H1 (cell line): Measurements from ENCODE around the gene EMP3. TPM values are rescaled to one million over a fixed set of nuclear protein-coding genes. Genes with fewer than 3 reads are reported as not detected.

Experiments used
- CTCF ChIA-PET: fragments of 300-600 bp; sonication (Branson Sonifier 250); formaldehyde crosslinking; loops from one replicate; lab custom pipeline; 2021; ENCODE audit not compliant: partially characterized antibody; lab: Charles Lee
- POLR2A ChIA-PET: fragments of 300-600 bp; sonication (Branson Sonifier 250); formaldehyde crosslinking; loops from one replicate; lab custom pipeline; 2021; ENCODE audit warnings: inconsistent platforms; ENCODE audit not compliant: partially characterized antibody; lab: Charles Lee
- DNase-seq, 2 experiments: peaks; one replicate each; pipeline versions ENCODE4 v3.0.0 to v3.0.0-alpha.2; 2010 to 2022; ENCODE audit warnings: low spot score in 2 of 2, low read depth in 1 of 2, mixed read lengths in 1 of 2
- FAIRE-seq: peaks from 2 replicates; lab custom pipeline; 2011; peaks lifted over from hg19 to GRCh38; lab: Jason Lieb, UNC
- H2AFZ ChIP-seq: 2 replicates; pipeline ENCODE4 v1.8.1; 2012; ENCODE audit warnings: low read length, inconsistent platforms
- H2AK5ac ChIP-seq: 2 replicates; pipeline ENCODE4 v1.6.1; 2013; ENCODE audit warnings: low read depth, low read length
- H2BK120ac ChIP-seq: replicated peaks from 2 replicates; pipeline ENCODE3; 2013; ENCODE audit warnings: low read depth, low read length, inconsistent platforms
- H2BK12ac ChIP-seq: 2 replicates; pipeline ENCODE4 v1.6.1; 2013; ENCODE audit warnings: low read depth, low read length
- H2BK15ac ChIP-seq: 2 replicates; pipeline ENCODE4 v1.6.1; 2013; ENCODE audit warnings: low read length
- H2BK20ac ChIP-seq: 2 replicates; pipeline ENCODE4 v1.6.1; 2013; ENCODE audit warnings: low read length
- H2BK5ac ChIP-seq: 2 replicates; pipeline ENCODE4 v1.6.1; 2013; ENCODE audit warnings: low read depth, low read length
- H3K14ac ChIP-seq: 2 replicates; pipeline ENCODE4 v1.6.1; 2013; ENCODE audit warnings: inconsistent platforms; ENCODE audit not compliant: insufficient read length
- H3K18ac ChIP-seq: 2 replicates; pipeline ENCODE4 v1.6.1; 2013; ENCODE audit warnings: low read length; ENCODE audit errors: extremely low read depth
- H3K23ac ChIP-seq: 2 replicates; pipeline ENCODE4 v1.6.1; 2013; ENCODE audit warnings: inconsistent platforms; ENCODE audit not compliant: insufficient read length
- H3K23me2 ChIP-seq: 2 replicates; pipeline ENCODE4 v1.6.1; 2013; ENCODE audit warnings: low read depth, low read length
- H3K27ac ChIP-seq: 2 replicates; pipeline ENCODE4 v1.6.1; 2011; ENCODE audit warnings: low read depth, low read length, inconsistent platforms
- H3K27me3 ChIP-seq, 4 experiments: replicated peaks in 1 of 4; 1 replicate in 1 of 4; 2 replicates in 3 of 4; pipeline versions ENCODE4 v1.6.1 to v1.8.1; 2011 to 2013; ENCODE audit warnings: low read length in 3 of 4, mild to moderate bottlenecking in 3 of 4, inconsistent platforms in 2 of 4, mixed read lengths in 2 of 4, moderate library complexity in 1 of 4; ENCODE audit not compliant: control insufficient read depth in 3 of 4, insufficient read depth in 3 of 4; ENCODE audit errors: extremely low read depth in 1 of 4
- H3K36me3 ChIP-seq, 4 experiments: 2 replicates each; pipeline versions ENCODE4 v1.6.1 to v1.8.1; 2011 to 2013; ENCODE audit warnings: mild to moderate bottlenecking in 4 of 4, low read length in 3 of 4, moderate library complexity in 2 of 4, control low read depth in 1 of 4, inconsistent platforms in 1 of 4; ENCODE audit not compliant: insufficient read depth in 4 of 4, control insufficient read depth in 2 of 4
- H3K4ac ChIP-seq: replicated peaks from 2 replicates; pipeline ENCODE3; 2013; ENCODE audit warnings: low read length, low read depth, mixed read lengths, inconsistent platforms; ENCODE audit not compliant: insufficient read length
- H3K4me1 ChIP-seq, 4 experiments: replicated peaks in 1 of 4; 1 replicate in 1 of 4; 2 replicates in 3 of 4; pipeline versions ENCODE4 v1.6.1 to v1.8.1; 2011 to 2013; ENCODE audit warnings: low read length in 3 of 4, inconsistent platforms in 2 of 4, mixed read lengths in 1 of 4; ENCODE audit not compliant: insufficient read depth in 4 of 4, control insufficient read depth in 3 of 4
- H3K4me2 ChIP-seq, 2 experiments: 2 replicates each; pipeline versions ENCODE4 v1.6.1 to v1.8.1; 2011 to 2013; ENCODE audit warnings: low read depth in 2 of 2, low read length in 2 of 2, control low read depth in 1 of 2, inconsistent platforms in 1 of 2, mild to moderate bottlenecking in 1 of 2; ENCODE audit not compliant: insufficient read depth in 1 of 2
- H3K4me3 ChIP-seq, 4 experiments: fragments of 200-600, 300-600 bp in 1 of 4; sonication (generic), shearing (Covaris generic), sonication (Bioruptor Twin) in 1 of 4; 2 replicates each; pipeline versions ENCODE4 v1.5.1 to v1.8.1; 2011 to 2016; ENCODE audit warnings: low read length in 4 of 4, low read depth in 3 of 4, control low read depth in 2 of 4, inconsistent platforms in 2 of 4, mild to moderate bottlenecking in 2 of 4, mixed read lengths in 1 of 4, moderate library complexity in 1 of 4; ENCODE audit not compliant: insufficient read depth in 2 of 4; ENCODE audit errors: extremely low read depth in 1 of 4
- H3K56ac ChIP-seq: replicated peaks from 2 replicates; pipeline ENCODE3; 2013; ENCODE audit warnings: low read depth, mild to moderate bottlenecking, mixed read lengths, low read length, inconsistent platforms; ENCODE audit not compliant: insufficient read length
- H3K79me1 ChIP-seq: 2 replicates; pipeline ENCODE4 v1.6.1; 2013; ENCODE audit warnings: low read depth, low read length, control low read depth
- H3K79me2 ChIP-seq, 2 experiments: 2 replicates each; pipeline versions ENCODE4 v1.6.1 to v1.8.1; 2012 to 2013; ENCODE audit warnings: low read length in 2 of 2, mild to moderate bottlenecking in 2 of 2, inconsistent platforms in 1 of 2; ENCODE audit not compliant: insufficient read depth in 2 of 2, control insufficient read depth in 1 of 2
- H3K9ac ChIP-seq, 4 experiments: replicated peaks in 1 of 4; 1 replicate in 1 of 4; 2 replicates in 3 of 4; pipeline versions ENCODE4 v1.6.1 to v1.8.1; 2011 to 2013; ENCODE audit warnings: low read depth in 3 of 4, low read length in 3 of 4, control low read depth in 2 of 4, mild to moderate bottlenecking in 2 of 4, moderate library complexity in 2 of 4, inconsistent platforms in 1 of 4; ENCODE audit errors: extremely low read depth in 1 of 4
- H3K9me3 ChIP-seq, 2 experiments: 2 replicates each; pipeline versions ENCODE4 v1.6.1 to v1.8.1; 2012 to 2013; ENCODE audit warnings: mild to moderate bottlenecking in 2 of 2, moderate library complexity in 2 of 2, control low read depth in 1 of 2, inconsistent platforms in 1 of 2, low read depth in 1 of 2, low read length in 1 of 2, mixed read lengths in 1 of 2; ENCODE audit not compliant: insufficient read depth in 2 of 2
- H4K20me1 ChIP-seq, 2 experiments: replicated peaks in 1 of 2; 2 replicates each; pipeline versions ENCODE3 to v1.8.1; 2011 to 2013; ENCODE audit warnings: inconsistent platforms in 2 of 2, low read length in 2 of 2, mild to moderate bottlenecking in 1 of 2; ENCODE audit not compliant: insufficient read depth in 2 of 2, control insufficient read depth in 1 of 2
- H4K5ac ChIP-seq: 2 replicates; pipeline ENCODE4 v1.6.1; 2013; ENCODE audit warnings: low read length, low read depth, mixed read lengths, inconsistent platforms; ENCODE audit not compliant: insufficient read length
- H4K8ac ChIP-seq: 2 replicates; pipeline ENCODE4 v1.8.0; 2013; ENCODE audit warnings: mild to moderate bottlenecking, moderate library complexity, low read length, inconsistent platforms; ENCODE audit not compliant: insufficient read depth; ENCODE audit errors: extremely low read depth
- H4K91ac ChIP-seq: replicated peaks from 2 replicates; pipeline ENCODE3; 2013; ENCODE audit warnings: low read length, mixed read lengths, inconsistent platforms; ENCODE audit not compliant: insufficient read length
- BCL11A ChIP-seq, 2 experiments: IDR thresholded peaks; one replicate each; pipeline ENCODE4 v1.6.1; 2011; ENCODE audit warnings: low read depth in 2 of 2, low read length in 2 of 2, mild to moderate bottlenecking in 2 of 2
- CTCF ChIP-seq, 3 experiments: IDR thresholded peaks; 1 replicate in 2 of 3; 2 replicates in 1 of 3; pipeline versions ENCODE4 v1.5.1 to v1.6.1; 2011; ENCODE audit warnings: low read length in 3 of 3, mild to moderate bottlenecking in 3 of 3, inconsistent platforms in 2 of 3, low read depth in 1 of 3, moderate library complexity in 1 of 3; ENCODE audit not compliant: insufficient read depth in 1 of 3; ENCODE audit errors: control extremely low read depth in 1 of 3
- EP300 ChIP-seq, 2 experiments: IDR thresholded peaks; 1 replicate in 1 of 2; 2 replicates in 1 of 2; pipeline ENCODE4 v1.6.1; 2011 to 2012; ENCODE audit warnings: low read depth in 2 of 2, low read length in 2 of 2, mild to moderate bottlenecking in 2 of 2, borderline replicate concordance in 1 of 2, inconsistent platforms in 1 of 2, moderate library complexity in 1 of 2
- HDAC6 ChIP-seq: IDR thresholded peaks from one replicate; pipeline ENCODE4 v1.7.1; 2012; ENCODE audit warnings: low read depth, mild to moderate bottlenecking, inconsistent platforms, low read length, moderate library complexity
- KDM1A ChIP-seq: fragments of 200-600, 300-600 bp; sonication (generic); IDR thresholded peaks from 2 replicates; pipeline ENCODE4 v1.7.1; 2016; ENCODE audit warnings: mild to moderate bottlenecking, low read length, borderline replicate concordance
- MAFK ChIP-seq: IDR thresholded peaks from 2 replicates; pipeline ENCODE4 v1.6.1; 2012; ENCODE audit warnings: low read depth, mild to moderate bottlenecking, improper control_type of control experiment, low read length
- POU5F1 ChIP-seq: IDR thresholded peaks from 2 replicates; pipeline ENCODE4 v1.6.1; 2011; ENCODE audit warnings: low read depth, mild to moderate bottlenecking, low read length, moderate library complexity
- RBBP5 ChIP-seq: IDR thresholded peaks from 2 replicates; pipeline ENCODE4 v1.7.1; 2012; ENCODE audit warnings: low read depth, mild to moderate bottlenecking, inconsistent platforms, low read length, moderate library complexity, borderline replicate concordance
- RFX5 ChIP-seq: IDR thresholded peaks from 2 replicates; pipeline ENCODE4 v1.6.1; 2011; ENCODE audit warnings: low read depth, low read length, improper control_type of control experiment, borderline replicate concordance
- RXRA ChIP-seq: IDR thresholded peaks from 2 replicates; pipeline ENCODE4 v1.6.1; 2011; ENCODE audit warnings: low read depth, mild to moderate bottlenecking, low read length, moderate library complexity; ENCODE audit not compliant: insufficient read depth
- SIRT6 ChIP-seq: IDR thresholded peaks from one replicate; pipeline ENCODE4 v1.7.1; 2012; ENCODE audit warnings: low read length, inconsistent platforms
- WGBS, 2 experiments: shearing (Covaris generic) in 1 of 2; methylation state at CpG; one replicate each; pipeline versions ENCODE4 v1.1.6 to v1.1.7; 2013 to 2015; ENCODE audit warnings: low lambda C conversion rate in 2 of 2, mixed read lengths in 2 of 2, inconsistent platforms in 1 of 2, low coverage in 1 of 2, missing lambda C conversion rate in 1 of 2; ENCODE audit not compliant: insufficient replicate concordance in 2 of 2, insufficient coverage in 1 of 2, insufficient read length in 1 of 2; ENCODE audit errors: extremely low coverage in 1 of 2, missing lambda C conversion rate in 1 of 2; 5-methylcytosine and 5-hydroxymethylcytosine counted together
- polyA plus RNA-seq, 7 experiments: library from polyadenylated mRNA; depleted of rRNA in 3 of 7; stranded (reverse) in 5 of 7; unstranded in 2 of 7; fragments of >200 nt in 5 of 7; fragments of 200-250 nt in 2 of 7; gene quantifications; 1 replicate in 5 of 7; 2 replicates in 1 of 7; 4 replicates in 1 of 7; pipeline versions ENCODE4 v1.2.1 to v1.2.3, GENCODE V29; 2011 to 2013; ENCODE audit warnings: missing spikeins in 2 of 7, mixed read lengths in 2 of 7
- total RNA-seq: library from RNA; stranded (reverse); fragmentation: NEBNext Ultra II Directional; extraction: Animal tissue kit (Norgen Biotek cat#: 25700); gene quantifications from 2 replicates; pipeline ENCODE4 v1.2.1, GENCODE V29; 2021

The EMP3 gene
- total and polyA plus RNA-seq, 2 of the 8 experiments (the other 6 are each of a cell fraction or from before 2014, with no cell fraction given), result 18.4 to 87.8 TPM

GRCh38 chr19:48373567-48373966 lies 48.2 kb downstream of the EMP3 start:
- H3K79me1 ChIP-seq, result no peaks in the 10 kb centered on the region
- ChIA-PET CTCF (interaction anchor here (0.5 to 2.4 kb wide), 9 partner anchors 9 to 775 kb away, joined by 3 to 9 read pairs (median 3); partner anchors contain the start of genes KDELR1, SYNGR4 and TMEM143), POLR2A (interaction anchor here (0.8 to 2.6 kb wide), 6 partner anchors 10 to 27 kb away, joined by 3 to 10 read pairs (median 4); partner anchors contain the start of genes KDELR1, SYNGR4 and TMEM143)
- DNase-seq, result no peak
- H3K36me3 ChIP-seq, result no peaks in the 10 kb centered on the region; a peak in 1 of 8 replicates
- H3K4ac ChIP-seq, result no peak overlapping the region
- H3K23ac ChIP-seq, result no peak overlapping the region
- no peak overlapping the region for H4K8ac ChIP-seq
- no peak overlapping the region for H2BK12ac ChIP-seq
- no peaks in the 10 kb centered on the region; a peak in 1 of 7 replicates for H3K4me1 ChIP-seq
- H2AFZ ChIP-seq, result peak overlapping the region; percentile 38; the same call in 1 of the 2 replicates
- 100% methylated on average over 9 of the region's 11 CpGs; no CpG with 5 or more reads in 1 of the 2 experiments for WGBS, 2 experiments
- no peak overlapping the region for H2AK5ac ChIP-seq
- no peak overlapping the region for H2BK120ac ChIP-seq
- no peak for FAIRE-seq
- H4K91ac ChIP-seq, result no peak overlapping the region
- no peak overlapping the region for H2BK15ac ChIP-seq
- H2BK5ac ChIP-seq, result no peak overlapping the region
- H3K4me2 ChIP-seq, result no peak overlapping the region
- no peak overlapping the region for H3K18ac ChIP-seq
- no peak overlapping the region for H3K14ac ChIP-seq
- H4K5ac ChIP-seq, result no peak overlapping the region
- 0 out of 7 replicates have a peak overlapping the region, but pooled peaks of 1 of the 4 experiments have one; percentile 42 for H3K9ac ChIP-seq
- H4K20me1 ChIP-seq, result no peaks in the 10 kb centered on the region
- H3K23me2 ChIP-seq, result no peaks in the 10 kb centered on the region
- no peak overlapping the region for H2BK20ac ChIP-seq
- H3K27me3 ChIP-seq, result peaks cover 0 to 2% (median 0%) of the 10 kb centered on the region in 4 experiments; a peak in 1 of 7 replicates
- H3K79me2 ChIP-seq, result no peaks in the 10 kb centered on the region
- H3K27ac ChIP-seq, result no peak overlapping the region
- H3K56ac ChIP-seq, result no peak overlapping the region
- no peak overlapping the region for H3K4me3 ChIP-seq
- H3K9me3 ChIP-seq, result no peaks in the 10 kb centered on the region
- no peak for TF ChIP-seq RFX5
- no peak for TF ChIP-seq RXRA
- no peak for TF ChIP-seq RBBP5
- no peak for TF ChIP-seq POU5F1
- TF ChIP-seq CTCF (IDR thresholded peaks at IDR 0.05; ENCODE audit: control extremely low read depth in 1 of 3, insufficient read depth in 1 of 3, low read depth in 1 of 3, low read length in 3 of 3), result no peak
- no peak for TF ChIP-seq KDM1A
- TF ChIP-seq EP300 (IDR thresholded peaks at IDR 0.05; ENCODE audit: borderline replicate concordance in 1 of 2, low read depth in 2 of 2, low read length in 2 of 2), result no peak
- no peak for TF ChIP-seq BCL11A (IDR thresholded peaks at IDR 0.05; ENCODE audit: low read depth in 2 of 2, low read length in 2 of 2)
- no peak for TF ChIP-seq SIRT6
- TF ChIP-seq HDAC6, result no peak
- no peak for TF ChIP-seq MAFK
